PC-9 (cell line): Measurements from ENCODE around the gene KCNK4. TPM values are rescaled to one million over a fixed set of nuclear protein-coding genes. Genes with fewer than 3 reads are reported as not detected.

Source experiments
- BruUV-seq: library from RNA; stranded (reverse); fragments of 400-500 nt; replicated peaks from 2 replicates; lab custom pipeline; 2021; lab: Mats Ljungman, UMichigan
- CTCF ChIA-PET: fragments of 300-600 bp; sonication (Branson Sonifier 250); formaldehyde crosslinking; loops from one replicate; lab custom pipeline; 2022; ENCODE audit warnings: antibody characterized with exemption; lab: Charles Lee
- POLR2A ChIA-PET: fragments of 300-600 bp; sonication (Branson Sonifier 250); formaldehyde crosslinking; loops from one replicate; lab custom pipeline; 2022; ENCODE audit warnings: antibody characterized with exemption; ENCODE audit not compliant: unreplicated experiment; lab: Charles Lee
- DNase-seq, 2 experiments: peaks; one replicate each; pipeline versions ENCODE4 v3.0.0 to v3.0.0-alpha.2; 2015 to 2022; ENCODE audit warnings: mixed read lengths in 1 of 2
- H2AFZ ChIP-seq: fragments of 200-600 bp; sonication (generic); 2 replicates; pipeline ENCODE4 v1.8.1; 2017; ENCODE audit warnings: antibody characterized with exemption
- H3F3A ChIP-seq: fragments of 200-600 bp; sonication (generic); 2 replicates; pipeline ENCODE4 v1.8.1; 2017; ENCODE audit warnings: antibody characterized with exemption, mild to moderate bottlenecking, low read depth; ENCODE audit not compliant: insufficient read depth
- H3K27ac ChIP-seq: fragments of 200-600 bp; sonication (generic); 2 replicates; pipeline ENCODE4 v1.6.1; 2016; ENCODE audit warnings: mixed run types
- H3K27me3 ChIP-seq: fragments of 200-600 bp; sonication (generic); 2 replicates; pipeline ENCODE4 v1.6.1; 2016; ENCODE audit warnings: low read depth, mixed run types; ENCODE audit not compliant: insufficient read depth
- H3K36me3 ChIP-seq: fragments of 200-600 bp; sonication (generic); 2 replicates; pipeline ENCODE4 v1.6.1; 2016; ENCODE audit warnings: low read depth, mixed run types
- H3K4me1 ChIP-seq: fragments of 200-600 bp; sonication (generic); replicated peaks from 2 replicates; pipeline ENCODE4 v1.6.1; 2016; ENCODE audit warnings: mixed run types; ENCODE audit not compliant: insufficient read depth
- H3K4me2 ChIP-seq: fragments of 200-600 bp; sonication (generic); 2 replicates; pipeline ENCODE4 v1.6.1; 2017; ENCODE audit warnings: mixed run types
- H3K4me3 ChIP-seq: fragments of 200-600 bp; sonication (generic); 2 replicates; pipeline ENCODE4 v1.6.1; 2016; ENCODE audit warnings: mixed run types
- H3K79me2 ChIP-seq: fragments of 200-600 bp; sonication (generic); 2 replicates; pipeline ENCODE4 v1.6.1; 2017; ENCODE audit warnings: low read depth, mixed run types
- H3K9me2 ChIP-seq: fragments of 200-600 bp; sonication (generic); 2 replicates; pipeline ENCODE4 v1.8.1; 2017; ENCODE audit warnings: mild to moderate bottlenecking; ENCODE audit not compliant: insufficient read depth
- H3K9me3 ChIP-seq: fragments of 200-600 bp; sonication (generic); 2 replicates; pipeline ENCODE4 v1.8.1; 2016; ENCODE audit warnings: low read depth; ENCODE audit not compliant: insufficient read depth
- H4K20me1 ChIP-seq: fragments of 200-600 bp; sonication (generic); 2 replicates; pipeline ENCODE4 v1.8.1; 2017; ENCODE audit not compliant: insufficient read depth
- CTCF ChIP-seq: fragments of 200-600 bp; sonication (generic); conservative IDR thresholded peaks from 2 replicates; pipeline ENCODE4 v1.6.1; 2017; ENCODE audit warnings: mixed run types, antibody characterized with exemption, mild to moderate bottlenecking, moderate library complexity
- EZH2 ChIP-seq: fragments of 200-600 bp; sonication (generic); IDR thresholded peaks from 2 replicates; pipeline ENCODE4 v1.8.0; 2017; ENCODE audit warnings: antibody characterized with exemption, low read depth
- intact Hi-C: fragments of 100-400 bp; cut with micrococcal nuclease; formaldehyde crosslinking; loops from one replicate; pipeline ENCODE4 v1.10.0; 2022; ENCODE audit not compliant: unreplicated experiment
- total RNA-seq: library from RNA; stranded (reverse); gene quantifications from 2 replicates; pipeline ENCODE4 v1.2.3, GENCODE V29; 2021

Gene KCNK4
- total RNA-seq, 1 experiment from 2014 or later, result 0.57 TPM

GRCh38 chr11:64292460-64293254 lies 1.6 kb downstream of the KCNK4 start:
- Histone ChIP-seq H3K4me3 (no peak overlapping the region), H3K4me2 (no peak overlapping the region), H3K27me3 (no peaks in the 10 kb centered on the region), H3K4me1 (no peaks in the 10 kb centered on the region), H3K27ac (no peak overlapping the region), H3F3A (no peaks in the 10 kb centered on the region; the same call in 1 of the 2 replicates), H3K36me3 (no peaks in the 10 kb centered on the region), H4K20me1 (no peaks in the 10 kb centered on the region), H3K79me2 (no peaks in the 10 kb centered on the region), H2AFZ (no peak overlapping the region), H3K9me3 (no peaks in the 10 kb centered on the region), H3K9me2 (no peaks in the 10 kb centered on the region)
- intact Hi-C loops, result no loop called here
- no peak for TF ChIP-seq CTCF
- TF ChIP-seq EZH2, result no peak
- ChIA-PET CTCF (interaction anchor here (0.8 to 1.1 kb wide), 2 partner anchors 16 to 21 kb away, joined by 4 to 5 read pairs; no protein-coding TSS in a partner anchor), POLR2A (no interaction called here)
- DNase-seq, result peak in 1 of 2 experiments; percentile 10
- no TSS peak for BruUV-seq

- BruUV-seq, result no TSS peak
- Histone ChIP-seq H3K4me1 (no peaks in the 10 kb centered on the region), H3K79me2 (no peaks in the 10 kb centered on the region), H3K27ac (no peak overlapping the region), H3K36me3 (no peaks in the 10 kb centered on the region), H3K9me2 (no peaks in the 10 kb centered on the region), H3K4me2 (no peak overlapping the region), H3K4me3 (no peak overlapping the region), H2AFZ (no peak overlapping the region), H3K9me3 (no peaks in the 10 kb centered on the region), H3F3A (no peaks in the 10 kb centered on the region; the same call in 1 of the 2 replicates), H4K20me1 (no peaks in the 10 kb centered on the region), H3K27me3 (no peaks in the 10 kb centered on the region)
- intact Hi-C loops, result no loop called here
- POLR2A ChIA-PET, result no interaction called here
- CTCF ChIA-PET, result interaction anchor here (0.6 to 0.7 kb wide), 2 partner anchors 10 to 217 kb away, joined by 3 to 7 read pairs; no protein-coding TSS in a partner anchor
- TF ChIP-seq EZH2 (no peak), CTCF (no peak)
- peak in 1 of 2 experiments; percentile 11 for DNase-seq
Measured at GRCh38 chr11:64294774-64295173, 3.7 kb downstream of the KCNK4 start.

- H3K9me2 ChIP-seq, result no peaks in the 10 kb centered on the region
- H3K4me1 ChIP-seq, result no peaks in the 10 kb centered on the region; the same call in 1 of the 2 replicates
- H4K20me1 ChIP-seq, result no peaks in the 10 kb centered on the region
- intact Hi-C loops, result no loop called here
- no peak overlapping the region for H3K27ac ChIP-seq
- no peak overlapping the region for H3K4me2 ChIP-seq
- no peaks in the 10 kb centered on the region for H3K79me2 ChIP-seq
- POLR2A ChIA-PET, result no interaction called here
- no peak overlapping the region for H2AFZ ChIP-seq
- DNase-seq, result peak in 1 of 2 experiments; percentile 20
- H3K27me3 ChIP-seq, result 0 out of 2 replicates have a peak, but pooled peaks cover 6% of the 10 kb centered on the region
- no peaks in the 10 kb centered on the region for H3K36me3 ChIP-seq
- H3K4me3 ChIP-seq, result no peak overlapping the region
- no peaks in the 10 kb centered on the region; the same call in 1 of the 2 replicates for H3F3A ChIP-seq
- BruUV-seq, result no TSS peak
- no peaks in the 10 kb centered on the region for H3K9me3 ChIP-seq
- TF ChIP-seq EZH2, result no peak
- no peak for TF ChIP-seq CTCF
- CTCF ChIA-PET, result interaction anchor here (0.6 to 0.7 kb wide), 2 partner anchors 72 to 218 kb away, joined by 6 to 7 read pairs; no protein-coding TSS in a partner anchor
Measured at GRCh38 chr11:64295760-64296159, 4.7 kb downstream of the KCNK4 start.
